SK-N-DZ (cell line): ENCODE measurements around the gene KCNF1.

Experiments
- small RNA-seq, 2 experiments: library from RNA; depleted of rRNA; stranded (forward); fragments of <200 nt; gene quantifications; one replicate each; pipeline ENCODE3, GENCODE V24; 2014

The KCNF1 gene

Small RNA genes within 50 kb of the gene (small RNA-seq; reads per million reads assigned to genes)
- gene AC079587.1 = 0 reads per million in 2 experiments
